ENCODE results near the gene POU2AF1. TPM values are rescaled to one million over a fixed set of nuclear protein-coding genes. Genes with fewer than 3 reads are reported as not detected.

POU2AF1 gene
- total and polyA plus RNA-seq, 2 of the 13 experiments (the other 11 are each of a cell fraction or from before 2014, with no cell fraction given), result 1.9 to 3.6 TPM

GRCh38 chr11:111355956-111356659 is 23.0 kb downstream of the POU2AF1 start:
- Histone ChIP-seq H4K20me1 (ENCODE audit: insufficient read depth, low read length) (no peaks in the 10 kb centered on the region), H3K4me2 (ENCODE audit: low read depth, low read length) (peak overlapping the region; percentile 6; the same call in 1 of the 2 replicates), H3K27me3 (ENCODE audit: control insufficient read depth in 1 of 2, insufficient read depth in 2 of 2, low read length in 2 of 2) (no peaks in the 10 kb centered on the region), H3K27ac (ENCODE audit: extremely low read length, insufficient read depth, low read length) (peak overlapping the region; percentile 31), H3K4me3 (replicated peaks in 1 of 3; ENCODE audit: insufficient read depth in 1 of 3, low read depth in 2 of 3, low read length in 3 of 3) (no peak overlapping the region), H3K9ac (ENCODE audit: insufficient read depth, low read depth, low read length) (no peak overlapping the region; the same call in 1 of the 2 replicates), H3K36me3 (replicated peaks in 1 of 2; ENCODE audit: control insufficient read depth in 1 of 2, insufficient read depth in 2 of 2, low read length in 2 of 2) (no peaks in the 10 kb centered on the region), H3K9me3 (ENCODE audit: low read length) (no peaks in the 10 kb centered on the region), H3K4me1 (ENCODE audit: insufficient read depth, low read length) (peaks cover 100% of the 10 kb centered on the region), H2AFZ (ENCODE audit: low read length) (no peak overlapping the region), H3K79me2 (ENCODE audit: insufficient read depth, low read length) (no peaks in the 10 kb centered on the region)
- WGBS (ENCODE audit: low lambda C conversion rate), result 58% methylated on average over 5 of the region's 5 CpGs
- ATAC-seq, result no peak
- intact Hi-C loops (cut with micrococcal nuclease; ENCODE audit: unreplicated experiment), result no loop called here
- FAIRE-seq, result no peak
- BruUV-seq (replicated peaks), result no TSS peak
- peak; percentile 30 for DNase-seq (ENCODE audit: low spot score)
- POLR2A ChIA-PET, result interaction anchor here (1.8 to 12.2 kb wide), 2 partner anchors 22 to 57 kb away, joined by 6 to 197 read pairs; no protein-coding TSS in a partner anchor
- in situ Hi-C loops (cut with HindIII; ENCODE audit: extremely low pct_ligation_motif_present, low pct_unique_long_range_greater_than_20kb), result loop anchor here (5.0 kb wide), 1 partner anchor 59 kb away; the partner anchor contains the start of gene POU2AF3
- CTCF ChIA-PET (ENCODE audit: low intra/inter-chr PET ratio, low total read pairs), result no interaction called here
- no peak for TF ChIP-seq TRAFD1 (CRISPR knock-in tag; IDR thresholded peaks at IDR 0.05; ENCODE audit: borderline replicate concordance)
- TF ChIP-seq GABPB1 (CRISPR knock-in tag; IDR thresholded peaks at IDR 0.05), result no peak
- TF ChIP-seq SOX13 (IDR thresholded peaks at IDR 0.05), result 0 out of 2 replicates have a peak, but pooled peaks have one; percentile 17
- TF ChIP-seq SOX13 (CRISPR knock-in tag; conservative IDR thresholded peaks at IDR 0.05 in 1 of 2, IDR thresholded peaks at IDR 0.05 in 1 of 2), result peak in 1 of 2 experiments; percentile 22; a peak in 1 of 4 replicates
- TF ChIP-seq ZBTB43 (CRISPR knock-in tag; conservative IDR thresholded peaks at IDR 0.05), result no peak
- TF ChIP-seq RBM39 (IDR thresholded peaks at IDR 0.05; ENCODE audit: low read depth, low read length, poor library complexity, severe bottlenecking), result no peak
- no peak for TF ChIP-seq ZNF704 (CRISPR knock-in tag; IDR thresholded peaks at IDR 0.05; ENCODE audit: borderline replicate concordance)
- no peak for TF ChIP-seq ZMYM4 (CRISPR knock-in tag; IDR thresholded peaks at IDR 0.05)
- no peak for TF ChIP-seq YEATS2 (CRISPR knock-in tag; IDR thresholded peaks at IDR 0.05; ENCODE audit: borderline replicate concordance)
- TF ChIP-seq ATF7-NPFF (CRISPR knock-in tag; IDR thresholded peaks at IDR 0.05; ENCODE audit: low read depth), result 0 out of 2 replicates have a peak, but pooled peaks have one; percentile 43
- no peak for TF ChIP-seq ZEB1 (IDR thresholded peaks at IDR 0.05; ENCODE audit: insufficient replicate concordance, low read depth)
- TF ChIP-seq HDAC2 (CRISPR knock-in tag; IDR thresholded peaks at IDR 0.05), result peak; percentile 37; the same call in 1 of the 2 replicates
- 0 out of 2 replicates have a peak, but pooled peaks have one; percentile 27 for TF ChIP-seq RERE (CRISPR knock-in tag; IDR thresholded peaks at IDR 0.05; ENCODE audit: low read depth)
